HL-60 (cell line): ENCODE results near the gene ADARB1.

Experiments used
- DNase-seq, 2 experiments: peaks; one replicate each; pipeline ENCODE4 v3.0.0-alpha.2; 2010 to 2020; ENCODE audit warnings: low read depth in 1 of 2, low spot score in 1 of 2
- H3K27ac ChIP-seq: fragments of 250-450 bp; sonication (Bioruptor Pico); replicated peaks from 2 replicates; pipeline ENCODE4 v1.5.1; 2020; ENCODE audit warnings: mild to moderate bottlenecking, moderate library complexity
- H3K27me3 ChIP-seq: fragments of 250-450 bp; sonication (Bioruptor Pico); 2 replicates; pipeline ENCODE4 v1.5.1; 2021; ENCODE audit warnings: mild to moderate bottlenecking, moderate library complexity; ENCODE audit not compliant: insufficient read depth, poor library complexity, severe bottlenecking
- H3K4me3 ChIP-seq: replicated peaks from 2 replicates; pipeline ENCODE4 v1.5.1; 2011; ENCODE audit warnings: mild to moderate bottlenecking, control low read depth, low read length; ENCODE audit not compliant: insufficient read depth
- CTCF ChIP-seq: IDR thresholded peaks from one replicate; pipeline ENCODE4 v1.5.1; 2011; ENCODE audit warnings: low read length, control low read depth, inconsistent platforms; ENCODE audit not compliant: insufficient read depth
- GABPA ChIP-seq: IDR thresholded peaks from 2 replicates; pipeline ENCODE4 v1.6.1; 2012; ENCODE audit warnings: low read depth
- POLR2AphosphoS5 ChIP-seq: IDR thresholded peaks from 2 replicates; pipeline ENCODE4 v1.6.1; 2012; ENCODE audit warnings: low read depth
- REST ChIP-seq: IDR thresholded peaks from 2 replicates; pipeline ENCODE4 v1.6.1; 2012; ENCODE audit warnings: low read depth; ENCODE audit not compliant: insufficient replicate concordance
- SPI1 ChIP-seq: IDR thresholded peaks from 2 replicates; pipeline ENCODE4 v1.6.1; 2012; ENCODE audit warnings: low read depth, mild to moderate bottlenecking, borderline replicate concordance

Gene ADARB1

GRCh38 chr21:45256912-45257672, 182.7 kb downstream of the ADARB1 start:
- no peak for DNase-seq

GRCh38 chr21:45257673-45258341, 183.4 kb downstream of the ADARB1 start:
- Histone ChIP-seq H3K4me3 (no peak overlapping the region), H3K27me3 (peaks cover 7% of the 10 kb centered on the region), H3K27ac (no peak overlapping the region)
- TF ChIP-seq REST (no peak), POLR2AphosphoS5 (no peak), SPI1 (no peak), CTCF (no peak), GABPA (no peak)
- DNase-seq: no peak

More at GRCh38 chr21:45256912-45257672, 182.7 kb downstream of the ADARB1 start:
- Histone ChIP-seq H3K27ac (no peak overlapping the region), H3K27me3 (peaks cover 7% of the 10 kb centered on the region), H3K4me3 (no peak overlapping the region)
- no peak for TF ChIP-seq SPI1
- TF ChIP-seq REST: no peak
- no peak for TF ChIP-seq CTCF
- no peak for TF ChIP-seq GABPA

GRCh38 chr21:45258466-45258865, 184.1 kb downstream of the ADARB1 start:
- no peak for DNase-seq
- Histone ChIP-seq H3K27ac (no peak overlapping the region), H3K27me3 (peaks cover 7% of the 10 kb centered on the region), H3K4me3 (no peak overlapping the region)
- TF ChIP-seq GABPA: no peak
- TF ChIP-seq CTCF: no peak
- no peak for TF ChIP-seq POLR2AphosphoS5
- TF ChIP-seq SPI1: no peak
- no peak for TF ChIP-seq REST
